ENCODE data around the gene THBS4. TPM values are rescaled to one million over a fixed set of nuclear protein-coding genes. Genes with fewer than 3 reads are reported as not detected.
A peak's percentile ranks its signal among the peaks of the same experiment; 100 is the strongest.

Gene THBS4
- total and polyA plus RNA-seq, 9 of the 15 experiments (the other 6 are each of a cell fraction or from before 2014, with no cell fraction given): 0.07 to 0.08 TPM; not detected in 7

GRCh38 chr5:80103371-80103770 lies 68.2 kb downstream of the THBS4 start:
- no peak for TF ChIP-seq CBX8 (IDR thresholded peaks at IDR 0.05; ENCODE audit: borderline replicate concordance, extremely low read depth, low read depth, low read length, poor library complexity, severe bottlenecking)
- Histone ChIP-seq H3K4me2 (ENCODE audit: insufficient read depth, low read length) (no peak overlapping the region), H3K4me1 (replicated peaks in 1 of 2; ENCODE audit: control insufficient read depth in 2 of 2, insufficient read depth in 2 of 2, low read length in 2 of 2) (no peaks in the 10 kb centered on the region), H4K20me1 (replicated peaks; ENCODE audit: control insufficient read depth, insufficient read depth, low read length) (no peaks in the 10 kb centered on the region), H3K27me3 (ENCODE audit: control insufficient read depth in 2 of 2, insufficient read depth in 2 of 2, low read length in 2 of 2) (peaks cover 11 to 32% of the 10 kb centered on the region in 2 experiments; a peak in 3 of 5 replicates), H3K9me1 (ENCODE audit: control insufficient read depth, insufficient read depth, low read length) (no peaks in the 10 kb centered on the region), H3K9me3 (replicated peaks; ENCODE audit: control insufficient read depth, insufficient read depth, low read depth, low read length) (no peaks in the 10 kb centered on the region), H3K9ac (ENCODE audit: insufficient read depth in 1 of 2, low read depth in 2 of 2, low read length in 2 of 2) (no peak overlapping the region), H3K79me2 (ENCODE audit: control insufficient read depth, insufficient read depth, low read length) (no peaks in the 10 kb centered on the region), H3K27ac (ENCODE audit: extremely low read depth, low read depth, low read length) (no peak overlapping the region), H3K36me3 (ENCODE audit: control insufficient read depth, insufficient read depth, low read length) (no peaks in the 10 kb centered on the region), H2AFZ (ENCODE audit: low read depth, low read length) (no peak overlapping the region), H3K4me3 (no peak overlapping the region)
- ChIA-PET POLR2A (interaction anchor here (0.7 to 1.1 kb wide), 2 partner anchors 10 to 144 kb away, joined by 3 read pairs; no protein-coding TSS in a partner anchor), CTCF (ENCODE audit: low intra/inter-chr PET ratio) (no interaction called here)
- FAIRE-seq: no peak
- DNase-seq (ENCODE audit: extremely low read depth in 1 of 4, low spot score in 3 of 4): no peak
- in situ Hi-C loops (cut with MboI): loop anchor here (25.0 kb wide), 1 partner anchor 1084 kb away; no protein-coding TSS in a partner anchor
- ATAC-seq: no peak
- no TSS peak for BruUV-seq (replicated peaks)
- 8% methylated on average over 6 of the region's 6 CpGs for WGBS (ENCODE audit: insufficient coverage, low coverage, missing lambda C conversion rate)
- intact Hi-C loops (cut with micrococcal nuclease): no loop called here

DNA sequence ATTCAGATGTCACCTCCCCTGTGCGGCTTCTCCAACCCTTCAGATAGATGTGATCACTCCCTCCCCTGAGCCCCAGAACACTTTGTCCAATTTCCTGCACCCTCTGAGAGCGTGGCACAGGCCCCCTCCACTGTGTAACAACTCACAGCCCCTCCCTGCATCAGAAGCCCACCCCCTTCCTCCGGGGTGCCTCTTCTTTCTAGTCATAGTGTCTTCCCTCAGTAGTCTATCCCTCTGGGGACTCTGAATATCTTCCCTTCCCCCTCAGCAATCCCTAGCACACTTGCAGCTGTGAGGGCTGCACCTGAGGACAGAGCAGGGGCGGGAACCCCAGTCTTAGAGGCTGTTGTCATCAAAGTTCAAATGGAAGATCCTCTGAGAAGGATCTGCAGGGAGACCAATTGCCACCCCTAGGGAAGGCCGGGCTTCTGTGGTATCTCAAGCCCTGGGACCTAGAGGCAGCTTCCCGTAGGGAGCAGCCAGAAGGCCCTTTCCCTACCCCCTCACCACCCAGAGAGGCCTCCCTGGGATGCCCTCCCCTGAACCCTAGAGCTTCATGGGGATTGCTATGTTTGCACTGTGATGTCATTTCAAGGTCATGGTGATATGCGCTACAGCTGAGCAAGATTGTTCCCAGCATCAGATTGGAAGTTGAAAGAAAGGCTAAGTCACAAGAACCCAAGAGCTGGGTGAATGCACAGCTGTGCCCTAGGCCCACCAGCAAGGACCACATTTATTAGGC lies 70.7 kb downstream of the THBS4 start:
- Histone ChIP-seq H3K9me3 (replicated peaks; ENCODE audit: control insufficient read depth, insufficient read depth, low read depth, low read length) (no peaks in the 10 kb centered on the region), H3K4me1 (replicated peaks in 1 of 2; ENCODE audit: control insufficient read depth in 2 of 2, insufficient read depth in 2 of 2, low read length in 2 of 2) (no peaks in the 10 kb centered on the region), H3K27ac (ENCODE audit: extremely low read depth, low read depth, low read length) (no peak overlapping the region), H3K4me3 (no peak overlapping the region), H3K36me3 (ENCODE audit: control insufficient read depth, insufficient read depth, low read length) (no peaks in the 10 kb centered on the region), H4K20me1 (replicated peaks; ENCODE audit: control insufficient read depth, insufficient read depth, low read length) (no peaks in the 10 kb centered on the region), H3K9me1 (ENCODE audit: control insufficient read depth, insufficient read depth, low read length) (no peaks in the 10 kb centered on the region), H3K27me3 (ENCODE audit: control insufficient read depth in 2 of 2, insufficient read depth in 2 of 2, low read length in 2 of 2) (peaks cover 11 to 45% of the 10 kb centered on the region in 2 experiments; a peak in 3 of 5 replicates), H3K79me2 (ENCODE audit: control insufficient read depth, insufficient read depth, low read length) (no peaks in the 10 kb centered on the region), H2AFZ (ENCODE audit: low read depth, low read length) (no peak overlapping the region), H3K4me2 (ENCODE audit: insufficient read depth, low read length) (no peak overlapping the region), H3K9ac (ENCODE audit: insufficient read depth in 1 of 2, low read depth in 2 of 2, low read length in 2 of 2) (no peak overlapping the region)
- intact Hi-C loops (cut with micrococcal nuclease) (no loop called here), in situ Hi-C loops (cut with MboI) (loop anchor here (25.0 kb wide), 1 partner anchor 1081 kb away; no protein-coding TSS in a partner anchor)
- 13% methylated on average over 7 of the region's 7 CpGs for WGBS (ENCODE audit: insufficient coverage, low coverage, missing lambda C conversion rate)
- ChIA-PET CTCF (ENCODE audit: low intra/inter-chr PET ratio) (no interaction called here), POLR2A (interaction anchor here (0.5 to 1.0 kb wide), 4 partner anchors 28 to 529 kb away, joined by 3 read pairs; no protein-coding TSS in a partner anchor)
- BruUV-seq (replicated peaks): no TSS peak
- ATAC-seq (no peak), DNase-seq (ENCODE audit: extremely low read depth in 1 of 4, low spot score in 3 of 4) (no peak), FAIRE-seq (no peak)
- TF ChIP-seq ESRRA (IDR thresholded peaks at IDR 0.05; ENCODE audit: borderline replicate concordance, low read depth): 0 out of 2 replicates have a peak, but pooled peaks have one; percentile 24
- TF ChIP-seq ZSCAN29 (IDR thresholded peaks at IDR 0.05): no peak
